GM21529 (cell line): Measurements from ENCODE around the gene NTHL1.

Experiments used
- ATAC-seq: cut with Tn5 transposase; IDR thresholded peaks from one replicate; pipeline ENCODE4 v1.9.1; 2021; ENCODE audit not compliant: unreplicated experiment

NTHL1 gene

GRCh38 chr16:2031081-2031577, 16.5 kb downstream of the NTHL1 start:
- ATAC-seq: no peak

- no peak for ATAC-seq
Observed at GRCh38 chr16:2030036-2030435, 17.6 kb downstream of the NTHL1 start.

GRCh38 chr16:2029350-2029749, 18.3 kb downstream of the NTHL1 start:
- ATAC-seq: no peak

GRCh38 chr16:2028620-2029220, 18.9 kb downstream of the NTHL1 start:
- ATAC-seq: no peak

GRCh38 chr16:2028146-2028545, 19.5 kb downstream of the NTHL1 start:
- ATAC-seq: no peak

- no peak for ATAC-seq
Observed at GRCh38 chr16:2027024-2028010, 20.3 kb downstream of the NTHL1 start.

- ATAC-seq: no peak
Observed at GRCh38 chr16:2026461-2027023, 21.1 kb downstream of the NTHL1 start, which contains the start of gene NHERF2. TSS of gene NHERF2 (plus strand) at chr16:2026902. CDS start at chr16:2027006, 104 bp downstream.

GRCh38 chr16:2025878-2026460, 21.7 kb downstream of the NTHL1 start:
- ATAC-seq: no peak

- no peak for ATAC-seq
Observed at GRCh38 chr16:2025251-2025650, 22.4 kb downstream of the NTHL1 start.

- no peak for ATAC-seq
Observed at GRCh38 chr16:2024032-2024420, 23.6 kb downstream of the NTHL1 start.

- peak; percentile 79 for ATAC-seq
Observed at GRCh38 chr16:2023092-2024031, 24.3 kb downstream of the NTHL1 start.

- ATAC-seq: peak; percentile 21
Observed at GRCh38 chr16:2022723-2023091, 24.9 kb downstream of the NTHL1 start.

GRCh38 chr16:2019921-2020831, 27.5 kb downstream of the NTHL1 start:
- no peak for ATAC-seq

GRCh38 chr16:2019518-2019920, 28.1 kb downstream of the NTHL1 start, which contains the start of gene NPW:
TSS of gene NPW (plus strand) at chr16:2019785.
- no peak for ATAC-seq

- ATAC-seq: no peak
Observed at GRCh38 chr16:2016407-2016922, 31.2 kb downstream of the NTHL1 start.

- ATAC-seq: no peak
Observed at GRCh38 chr16:2015947-2016208, 31.8 kb downstream of the NTHL1 start.

GRCh38 chr16:2015117-2015946, 32.3 kb downstream of the NTHL1 start:
- no peak for ATAC-seq

- no peak for ATAC-seq
Observed at GRCh38 chr16:2013527-2013926, 34.1 kb downstream of the NTHL1 start.
